Measurements from ENCODE around the gene GRIK4.
"Not testable (repeated sequence)": the region's sequence is repeated elsewhere in the genome, so short reads cannot be mapped to it uniquely, and the experiment has no call there.

The GRIK4 gene

GRCh38 chr11:120571476-120571875 is 59.9 kb downstream of the GRIK4 start:
- Histone ChIP-seq H3K4me3 (no peak overlapping the region), H3K9me3 (no peaks in the 10 kb centered on the region), H3K27me3 (ENCODE audit: low read depth) (no peaks in the 10 kb centered on the region), H3K36me3 (replicated peaks) (no peaks in the 10 kb centered on the region), H3K4me1 (peaks cover 9% of the 10 kb centered on the region)
- DNase-seq (ENCODE audit: low spot score in 2 of 2), result no peak
- in situ Hi-C loops (cut with MboI; ENCODE audit: low sequenced_read_pairs), result no loop called here

GRCh38 chr11:120573756-120574354 is 62.3 kb downstream of the GRIK4 start:
- Histone ChIP-seq H3K27me3 (ENCODE audit: low read depth) (no peaks in the 10 kb centered on the region), H3K4me1 (peaks cover 9% of the 10 kb centered on the region), H3K9me3 (no peaks in the 10 kb centered on the region), H3K36me3 (replicated peaks) (no peaks in the 10 kb centered on the region), H3K4me3 (no peak overlapping the region)
- no peak for DNase-seq (ENCODE audit: low spot score in 2 of 2)
- in situ Hi-C loops (cut with MboI; ENCODE audit: low sequenced_read_pairs), result no loop called here

GRCh38 chr11:120574876-120575275 is 63.3 kb downstream of the GRIK4 start:
- Histone ChIP-seq H3K4me1 (peaks cover 4% of the 10 kb centered on the region), H3K9me3 (no peaks in the 10 kb centered on the region), H3K27me3 (ENCODE audit: low read depth) (no peaks in the 10 kb centered on the region), H3K4me3 (no peak overlapping the region), H3K36me3 (replicated peaks) (no peaks in the 10 kb centered on the region)
- DNase-seq (ENCODE audit: low spot score in 2 of 2), result no peak
- in situ Hi-C loops (cut with MboI; ENCODE audit: low sequenced_read_pairs), result no loop called here

DNA sequence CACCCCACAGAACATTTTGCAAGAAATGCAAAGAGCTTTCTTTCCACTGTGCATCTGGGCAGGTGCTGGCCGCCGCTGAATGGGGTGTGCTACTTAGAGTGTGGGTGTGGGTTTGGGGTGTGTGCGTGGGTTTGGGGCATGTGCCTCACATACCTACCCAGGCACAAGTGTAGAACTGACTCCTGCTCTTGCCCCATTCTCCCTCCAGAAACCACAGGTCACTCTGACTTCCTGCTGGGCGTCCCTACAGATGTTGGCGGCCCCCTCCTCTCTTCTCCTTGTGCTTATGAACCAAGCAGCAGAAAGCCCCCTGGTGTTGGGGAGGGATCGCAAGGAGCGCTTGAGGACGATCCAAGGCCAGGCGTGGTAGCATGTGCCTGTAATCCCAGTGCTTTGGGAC is 63.9 kb downstream of the GRIK4 start:
- no peaks in the 10 kb centered on the region for H3K4me1 ChIP-seq
- H3K9me3 ChIP-seq, result no peaks in the 10 kb centered on the region
- DNase-seq (ENCODE audit: low spot score in 2 of 2), result no peak
- no peaks in the 10 kb centered on the region for H3K27me3 ChIP-seq (ENCODE audit: low read depth)
- H3K36me3 ChIP-seq (replicated peaks), result no peaks in the 10 kb centered on the region
- no peak overlapping the region for H3K4me3 ChIP-seq
- in situ Hi-C loops (cut with MboI; ENCODE audit: low sequenced_read_pairs), result no loop called here

- in situ Hi-C loops (cut with MboI; ENCODE audit: low sequenced_read_pairs), result no loop called here
Measured at GRCh38 chr11:120576606-120577005, 65.1 kb downstream of the GRIK4 start.

GRCh38 chr11:120577041-120577440 is 65.5 kb downstream of the GRIK4 start:
- no peaks in the 10 kb centered on the region for H3K27me3 ChIP-seq (ENCODE audit: low read depth)
- H3K4me1 ChIP-seq, result no peaks in the 10 kb centered on the region
- no peak overlapping the region for H3K4me3 ChIP-seq
- in situ Hi-C loops (cut with MboI; ENCODE audit: low sequenced_read_pairs), result no loop called here
- H3K9me3 ChIP-seq, result no peaks in the 10 kb centered on the region
- no peaks in the 10 kb centered on the region for H3K36me3 ChIP-seq (replicated peaks)
- DNase-seq (ENCODE audit: low spot score in 2 of 2), result no peak

More at GRCh38 chr11:120576606-120577005, 65.1 kb downstream of the GRIK4 start:
- Histone ChIP-seq H3K4me1 (no peaks in the 10 kb centered on the region), H3K27me3 (ENCODE audit: low read depth) (no peaks in the 10 kb centered on the region), H3K4me3 (no peak overlapping the region), H3K36me3 (replicated peaks) (no peaks in the 10 kb centered on the region), H3K9me3 (no peaks in the 10 kb centered on the region)
- DNase-seq (ENCODE audit: low spot score in 2 of 2), result no peak

GRCh38 chr11:120577624-120578363 is 66.2 kb downstream of the GRIK4 start:
- in situ Hi-C loops (cut with MboI; ENCODE audit: low sequenced_read_pairs), result no loop called here
- H3K9me3 ChIP-seq, result no peaks in the 10 kb centered on the region
- no peaks in the 10 kb centered on the region for H3K4me1 ChIP-seq
- no peaks in the 10 kb centered on the region for H3K27me3 ChIP-seq (ENCODE audit: low read depth)
- no peak overlapping the region for H3K4me3 ChIP-seq
- H3K36me3 ChIP-seq (replicated peaks), result no peaks in the 10 kb centered on the region
- DNase-seq (ENCODE audit: low spot score in 2 of 2), result no peak

GRCh38 chr11:120578596-120579154 is 67.1 kb downstream of the GRIK4 start:
- Histone ChIP-seq H3K36me3 (replicated peaks) (no peaks in the 10 kb centered on the region), H3K4me1 (no peaks in the 10 kb centered on the region), H3K27me3 (ENCODE audit: low read depth) (no peaks in the 10 kb centered on the region), H3K4me3 (no peak overlapping the region), H3K9me3 (peaks cover 3% of the 10 kb centered on the region; the same call in 1 of the 2 replicates)
- in situ Hi-C loops (cut with MboI; ENCODE audit: low sequenced_read_pairs), result no loop called here
- DNase-seq (ENCODE audit: low spot score in 2 of 2), result no peak

DNA sequence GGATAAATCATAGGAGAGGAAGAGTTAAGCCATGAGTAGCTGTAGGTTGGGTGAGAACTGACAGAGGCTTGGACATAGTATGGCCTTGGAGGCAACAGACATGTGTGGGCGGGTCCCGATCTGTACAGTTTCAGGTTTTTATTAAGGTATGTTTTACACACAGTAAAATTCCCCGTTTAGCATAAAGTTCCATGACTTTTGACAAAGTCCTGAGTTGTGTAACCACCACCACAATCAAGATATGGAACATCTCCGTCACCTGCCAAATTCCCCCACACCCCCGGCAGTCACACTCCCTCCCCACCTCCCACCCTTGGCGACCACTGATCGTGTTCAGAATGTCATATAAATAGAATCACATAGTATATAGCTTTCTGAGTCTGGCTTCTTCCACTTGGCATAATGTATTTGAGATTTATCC is 68.1 kb downstream of the GRIK4 start:
- no peak overlapping the region for H3K4me3 ChIP-seq
- H3K9me3 ChIP-seq, result peaks cover 3% of the 10 kb centered on the region; the same call in 1 of the 2 replicates
- no peaks in the 10 kb centered on the region for H3K4me1 ChIP-seq
- in situ Hi-C loops (cut with MboI; ENCODE audit: low sequenced_read_pairs), result no loop called here
- H3K36me3 ChIP-seq (replicated peaks), result no peaks in the 10 kb centered on the region
- no peaks in the 10 kb centered on the region for H3K27me3 ChIP-seq (ENCODE audit: low read depth)
- DNase-seq (ENCODE audit: low spot score in 2 of 2), result no peak

GRCh38 chr11:120581313-120581712 is 69.8 kb downstream of the GRIK4 start:
- DNase-seq (ENCODE audit: low spot score in 2 of 2), result no peak
- Histone ChIP-seq H3K36me3 (replicated peaks) (no peaks in the 10 kb centered on the region), H3K4me3 (no peak overlapping the region), H3K27me3 (ENCODE audit: low read depth) (no peaks in the 10 kb centered on the region), H3K4me1 (no peaks in the 10 kb centered on the region), H3K9me3 (peaks cover 3% of the 10 kb centered on the region; the same call in 1 of the 2 replicates)
- in situ Hi-C loops (cut with MboI; ENCODE audit: low sequenced_read_pairs), result no loop called here

GRCh38 chr11:120582535-120582934 is 71.0 kb downstream of the GRIK4 start:
- DNase-seq (ENCODE audit: low spot score in 2 of 2); H3K4me3 ChIP-seq; H3K9me3 ChIP-seq; H3K36me3 ChIP-seq (replicated peaks); H3K4me1 ChIP-seq; H3K27me3 ChIP-seq (ENCODE audit: low read depth); in situ Hi-C loops (cut with MboI; ENCODE audit: low sequenced_read_pairs): not testable (repeated sequence)

- Histone ChIP-seq H3K27me3 (ENCODE audit: low read depth) (no peaks in the 10 kb centered on the region), H3K4me1 (no peaks in the 10 kb centered on the region), H3K36me3 (replicated peaks) (no peaks in the 10 kb centered on the region), H3K9me3 (peaks cover 3% of the 10 kb centered on the region; the same call in 1 of the 2 replicates), H3K4me3 (no peak overlapping the region)
- DNase-seq (ENCODE audit: low spot score in 2 of 2), result no peak
- in situ Hi-C loops (cut with MboI; ENCODE audit: low sequenced_read_pairs), result no loop called here
Measured at GRCh38 chr11:120586072-120586471, 74.5 kb downstream of the GRIK4 start.

DNA sequence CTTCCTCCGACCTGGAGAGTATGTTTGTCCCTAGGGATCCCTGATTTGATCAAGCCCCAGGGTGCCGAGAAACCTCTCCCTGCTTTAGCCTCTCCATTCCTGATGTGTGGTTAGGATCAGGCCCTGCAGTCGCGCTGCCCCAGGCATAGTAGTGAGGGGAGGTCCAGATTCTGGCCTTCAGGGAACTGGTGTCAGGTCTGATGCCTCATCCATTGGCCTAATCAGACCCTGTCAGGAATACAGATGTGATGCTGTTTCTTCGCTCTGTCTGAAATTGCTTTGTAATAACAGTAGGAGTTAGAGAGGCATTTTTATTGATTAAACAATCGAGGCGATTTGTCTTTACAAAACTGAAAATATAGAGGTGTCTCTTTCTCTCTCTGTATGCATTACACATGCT is 75.2 kb downstream of the GRIK4 start:
- DNase-seq (ENCODE audit: low spot score in 2 of 2), result no peak
- in situ Hi-C loops (cut with MboI; ENCODE audit: low sequenced_read_pairs), result no loop called here
- H3K36me3 ChIP-seq (replicated peaks), result no peaks in the 10 kb centered on the region

GRCh38 chr11:120587299-120587698 is 75.8 kb downstream of the GRIK4 start:
- H3K36me3 ChIP-seq (replicated peaks), result no peaks in the 10 kb centered on the region
- H3K4me3 ChIP-seq, result no peak overlapping the region
- H3K9me3 ChIP-seq, result peaks cover 3% of the 10 kb centered on the region; the same call in 1 of the 2 replicates
- no peak for DNase-seq (ENCODE audit: low spot score in 2 of 2)
- in situ Hi-C loops (cut with MboI; ENCODE audit: low sequenced_read_pairs), result no loop called here
- H3K27me3 ChIP-seq (ENCODE audit: low read depth), result no peaks in the 10 kb centered on the region
- peaks cover 8% of the 10 kb centered on the region for H3K4me1 ChIP-seq

More for the DNA sequence above, 75.2 kb downstream of the GRIK4 start:
- Histone ChIP-seq H3K9me3 (peaks cover 3% of the 10 kb centered on the region; the same call in 1 of the 2 replicates), H3K27me3 (ENCODE audit: low read depth) (no peaks in the 10 kb centered on the region), H3K4me3 (no peak overlapping the region), H3K4me1 (peaks cover 3% of the 10 kb centered on the region)
